Adrenal gland (tissue), 12 donors: ENCODE measurements around the gene PRKCB. TPM values are rescaled to one million over a fixed set of nuclear protein-coding genes. Genes with fewer than 3 reads are reported as not detected.
A peak's percentile ranks its signal among the peaks of the same experiment; 100 is the strongest.

Experiments used
- DNase-seq, 7 donors: peaks; one replicate each; pipeline ENCODE4 v3.0.0-alpha.2; 2019 to 2020
- H3K27ac ChIP-seq, 5 donors: fragments of 200-600 bp; sonication (generic) in 4 of 5; 1 replicate in 3 of 5; 2 replicates in 2 of 5; pipeline versions ENCODE4 v1.5.1 to v1.8.0; 2016 to 2020; ENCODE audit warnings: mild to moderate bottlenecking in 1 of 5
- H3K27me3 ChIP-seq: fragments of 200-600 bp; 2 replicates; pipeline ENCODE4 v1.8.0; 2021
- H3K36me3 ChIP-seq, 2 donors: fragments of 200-600 bp; replicated peaks in 1 of 2; 1 replicate in 1 of 2; 2 replicates in 1 of 2; pipeline versions ENCODE4 v1.5.1 to v1.8.0; 2018 to 2022
- H3K4me1 ChIP-seq, 2 donors: fragments of 200-600 bp; replicated peaks in 1 of 2; 1 replicate in 1 of 2; 2 replicates in 1 of 2; pipeline versions ENCODE4 v1.5.1 to v1.8.0; 2018 to 2021
- H3K4me3 ChIP-seq, 4 donors: fragments of 200-600 bp; sonication (generic) in 3 of 4; one replicate each; pipeline ENCODE4 v1.5.1; 2016 to 2018
- H3K9me3 ChIP-seq, 3 donors: fragments of 200-600 bp; sonication (generic) in 1 of 3; replicated peaks in 1 of 3; 1 replicate in 2 of 3; 2 replicates in 1 of 3; pipeline versions ENCODE4 v1.5.1 to v1.8.0; 2016 to 2021
- POLR2A ChIP-seq, 2 donors: fragments of 450-650 bp; IDR thresholded peaks; one replicate each; pipeline ENCODE4 v1.6.1; 2017; ENCODE audit warnings: antibody characterized with exemption in 2 of 2, mild to moderate bottlenecking in 2 of 2, moderate library complexity in 1 of 2
- WGBS, 4 donors: extraction: QIAGEN DNeasy Blood & Tissue Kit in 2 of 4; methylation state at CpG; one replicate each; pipeline versions ENCODE4 v1.1.5 to v1.1.7; 2013 to 2017; 5-methylcytosine and 5-hydroxymethylcytosine counted together
- intact Hi-C, 2 donors: fragments of 100-400 bp; cut with DNase I; formaldehyde crosslinking; loops; one replicate each; pipeline versions ENCODE4 v1.14.1 to v1.15.0; 2022 to 2023
- polyA plus RNA-seq, 3 donors: library from polyadenylated mRNA; stranded (reverse); fragments of 200-250 nt in 2 of 3; fragments of 350-450 nt in 1 of 3; fragmentation: Illumina TruSeq in 1 of 3; extraction: RNeasy Lipid Tissue Mini Kit (QIAGEN cat#74804) in 1 of 3; gene quantifications; one replicate each; pipeline ENCODE4 v1.2.3, GENCODE V29; 2013 to 2014
- total RNA-seq, 9 donors: library from RNA; depleted of rRNA in 4 of 9; stranded (reverse); fragments of >200 nt in 4 of 9; fragments of 120-200 nt in 1 of 9; fragmentation: NEBNext Ultra II Directional in 1 of 9; extraction: Animal tissue kit (Norgen Biotek cat#: 25700) in 1 of 9; gene quantifications; one replicate each; pipeline versions ENCODE4 v1.1.0 to v1.2.4, GENCODE V29; 2013 to 2023
- TF ChIP-seq, protein P1 (sequence below), 6 experiments: fragments of 450-650 bp in 4 of 6; fragments of 200-600 bp in 2 of 6; sonication (generic) in 1 of 6; IDR thresholded peaks; 1 replicate in 5 of 6; 2 replicates in 1 of 6; pipeline versions ENCODE4 v1.5.1 to v1.8.0; 2016 to 2021; ENCODE audit warnings: antibody characterized with exemption in 6 of 6, mild to moderate bottlenecking in 2 of 6, moderate library complexity in 1 of 6
- donor health status: healthy with polysubstance abuse.
- donor health status: Bipolar disorder and iron deficiency.
- donor health status: DM: yes; HTN: yes; CAD: no.
- donor health status: DM: no; HTN: no; CAD: no.
- donor health status: DM: no; HTN: no; CAD: no.
- donor health status: DM: yes; HTN: yes; CAD: no.

Gene PRKCB
- total and polyA plus RNA-seq, 12 donors, result 0.54 to 8.0 (median 3.0) TPM

DNA sequence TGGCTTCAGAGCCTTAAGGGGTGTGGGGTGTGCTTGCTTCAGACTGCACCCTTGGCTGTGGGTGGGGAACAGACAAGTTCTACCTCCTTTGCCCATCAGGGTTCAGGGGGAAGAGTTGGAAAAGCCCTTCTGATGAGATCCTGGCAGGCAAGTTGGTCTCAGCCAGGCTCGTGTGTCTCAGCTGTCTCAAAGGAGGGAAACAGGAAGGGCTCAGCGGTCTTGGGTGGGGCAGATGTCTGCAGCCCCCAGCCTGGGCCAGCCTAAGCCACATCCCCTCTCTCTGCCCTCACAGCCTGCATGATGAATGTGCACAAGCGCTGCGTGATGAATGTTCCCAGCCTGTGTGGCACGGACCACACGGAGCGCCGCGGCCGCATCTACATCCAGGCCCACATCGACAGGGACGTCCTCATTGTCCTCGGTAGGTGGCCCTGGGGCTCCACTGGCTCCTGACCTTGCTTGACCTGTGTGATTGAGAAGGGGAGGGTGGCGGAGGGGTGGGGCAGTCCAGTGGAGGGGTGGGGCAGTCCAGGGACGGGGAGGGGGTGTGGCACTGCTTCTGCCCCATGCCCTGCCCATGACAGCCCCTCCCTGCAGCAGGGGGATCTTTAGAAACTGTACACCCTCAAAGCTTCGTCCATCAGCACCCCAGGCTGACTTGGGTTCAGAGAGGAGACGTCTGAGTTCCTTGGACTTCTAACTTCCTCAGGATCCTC, 199.5 kb downstream of the PRKCB start:
- Histone ChIP-seq H3K27me3 (peaks cover 5% of the 10 kb centered on the region), H3K9me3 (no peaks in the 10 kb centered on the region), H3K4me3 (no peak overlapping the region), H3K4me1 (no peaks in the 10 kb centered on the region), H3K36me3 (no peaks in the 10 kb centered on the region), H3K27ac (no peak overlapping the region)
- intact Hi-C loops, result loop anchor here in 1 of 2 donors (5.0 to 10.0 kb wide), 2 partner anchors 228 to 300 kb away; no protein-coding TSS in a partner anchor
- no peak for TF ChIP-seq POLR2A (IDR thresholded peaks at IDR 0.05)
- TF ChIP-seq, protein P1, sequence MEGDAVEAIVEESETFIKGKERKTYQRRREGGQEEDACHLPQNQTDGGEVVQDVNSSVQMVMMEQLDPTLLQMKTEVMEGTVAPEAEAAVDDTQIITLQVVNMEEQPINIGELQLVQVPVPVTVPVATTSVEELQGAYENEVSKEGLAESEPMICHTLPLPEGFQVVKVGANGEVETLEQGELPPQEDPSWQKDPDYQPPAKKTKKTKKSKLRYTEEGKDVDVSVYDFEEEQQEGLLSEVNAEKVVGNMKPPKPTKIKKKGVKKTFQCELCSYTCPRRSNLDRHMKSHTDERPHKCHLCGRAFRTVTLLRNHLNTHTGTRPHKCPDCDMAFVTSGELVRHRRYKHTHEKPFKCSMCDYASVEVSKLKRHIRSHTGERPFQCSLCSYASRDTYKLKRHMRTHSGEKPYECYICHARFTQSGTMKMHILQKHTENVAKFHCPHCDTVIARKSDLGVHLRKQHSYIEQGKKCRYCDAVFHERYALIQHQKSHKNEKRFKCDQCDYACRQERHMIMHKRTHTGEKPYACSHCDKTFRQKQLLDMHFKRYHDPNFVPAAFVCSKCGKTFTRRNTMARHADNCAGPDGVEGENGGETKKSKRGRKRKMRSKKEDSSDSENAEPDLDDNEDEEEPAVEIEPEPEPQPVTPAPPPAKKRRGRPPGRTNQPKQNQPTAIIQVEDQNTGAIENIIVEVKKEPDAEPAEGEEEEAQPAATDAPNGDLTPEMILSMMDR (IDR thresholded peaks at IDR 0.05), result no peak
- DNase-seq, result peak in 1 of 7 donors; percentile 2
- WGBS, 4 donors, result 17 to 26% (median 21%) methylated on average over 3 to 17 of the region's 17 CpGs

DNA sequence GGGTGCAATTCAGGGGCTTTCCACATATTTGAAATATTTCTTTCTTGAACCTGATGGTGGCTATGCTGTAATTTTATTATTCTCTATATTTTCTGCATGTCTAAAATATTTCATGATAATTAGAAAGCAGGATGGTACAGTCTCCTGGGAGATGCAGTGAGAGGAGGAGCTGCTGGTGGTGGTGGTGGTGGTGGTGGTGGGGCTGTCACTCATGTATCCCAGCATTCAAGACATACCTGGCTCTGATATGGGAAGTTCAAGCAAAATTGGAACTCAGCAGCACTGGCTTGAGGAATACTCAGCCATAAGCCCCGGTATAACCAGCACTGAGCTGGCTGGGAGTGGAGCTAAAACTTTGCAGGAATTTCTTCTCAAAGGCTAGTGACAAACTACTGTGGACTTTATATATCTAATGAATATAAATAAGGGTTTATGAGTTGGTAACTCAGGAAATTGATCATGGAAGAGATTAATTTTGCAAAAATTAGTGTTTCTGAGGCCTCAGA, 200.3 kb downstream of the PRKCB start:
- Histone ChIP-seq H3K4me3 (no peak overlapping the region), H3K36me3 (no peaks in the 10 kb centered on the region), H3K27me3 (peaks cover 5% of the 10 kb centered on the region), H3K4me1 (no peaks in the 10 kb centered on the region), H3K27ac (no peak overlapping the region), H3K9me3 (no peaks in the 10 kb centered on the region)
- TF ChIP-seq POLR2A (IDR thresholded peaks at IDR 0.05), result no peak
- TF ChIP-seq, protein P1 (IDR thresholded peaks at IDR 0.05), result no peak
- intact Hi-C loops, result loop anchor here in 1 of 2 donors (5.0 to 10.0 kb wide), 2 partner anchors 229 to 301 kb away; no protein-coding TSS in a partner anchor
- DNase-seq, result no peak
- WGBS, 4 donors, result 25 to 56% (median 51%) methylated on average over 1 of the region's 1 CpG

DNA sequence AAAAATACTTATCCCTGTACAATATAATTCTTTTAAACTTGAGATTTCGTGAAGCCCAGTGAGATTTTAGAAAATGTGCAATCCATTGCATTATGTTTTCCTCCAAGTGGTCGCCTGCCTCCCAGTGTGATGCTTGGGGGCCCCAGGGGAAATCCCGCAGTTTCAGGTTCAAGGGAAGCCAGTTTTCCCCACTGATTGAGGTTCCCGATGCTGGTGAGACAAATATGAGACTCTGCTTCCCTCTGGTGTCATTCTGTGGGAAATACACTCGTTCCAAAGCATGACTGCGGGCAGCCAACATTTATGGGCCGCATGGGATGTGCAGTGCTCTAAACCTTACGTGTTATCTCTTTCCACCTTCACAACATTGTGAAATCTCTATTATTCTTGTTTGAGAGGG, 200.8 kb downstream of the PRKCB start:
- H3K27ac ChIP-seq, result no peak overlapping the region
- no peaks in the 10 kb centered on the region for H3K36me3 ChIP-seq
- peak in 6 of 7 donors; percentile 26 to 60 (median 34) for DNase-seq
- H3K27me3 ChIP-seq, result peaks cover 5% of the 10 kb centered on the region
- 7 to 11% (median 10%) methylated on average over 8 of the region's 8 CpGs for WGBS, 4 donors
- intact Hi-C loops, result loop anchor here in 1 of 2 donors (5.0 to 10.0 kb wide), 2 partner anchors 229 to 302 kb away; no protein-coding TSS in a partner anchor
- H3K4me1 ChIP-seq, result no peaks in the 10 kb centered on the region
- no peak overlapping the region for H3K4me3 ChIP-seq
- H3K9me3 ChIP-seq, result no peaks in the 10 kb centered on the region
- no peak for TF ChIP-seq POLR2A (IDR thresholded peaks at IDR 0.05)
- TF ChIP-seq, protein P1 (IDR thresholded peaks at IDR 0.05), result peak; percentile 41 to 74 (median 66)

DNA sequence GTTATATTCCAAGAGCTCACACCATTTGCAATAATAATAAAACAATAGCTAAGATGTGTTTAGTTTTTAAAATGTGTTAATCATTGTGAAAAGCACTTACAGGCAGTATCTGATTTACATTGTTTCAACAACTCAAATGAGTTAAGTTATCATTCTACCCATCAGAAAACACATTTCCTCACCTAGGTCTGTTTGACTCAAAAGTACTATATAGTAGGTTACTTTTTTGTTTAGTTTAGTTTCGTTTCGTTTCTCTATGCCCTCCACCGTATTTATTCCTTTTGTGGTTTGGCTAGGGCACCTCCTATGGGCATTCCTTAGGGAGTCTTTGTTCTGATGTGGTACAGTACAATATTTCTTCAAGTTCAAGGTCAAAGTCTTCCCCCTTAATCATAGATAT, 201.6 kb downstream of the PRKCB start:
- no peaks in the 10 kb centered on the region for H3K4me1 ChIP-seq
- no peaks in the 10 kb centered on the region for H3K9me3 ChIP-seq
- 62 to 76% (median 64%) methylated on average over 3 of the region's 3 CpGs for WGBS, 4 donors
- no peak for TF ChIP-seq POLR2A (IDR thresholded peaks at IDR 0.05)
- TF ChIP-seq, protein P1 (IDR thresholded peaks at IDR 0.05), result no peak
- H3K36me3 ChIP-seq, result no peaks in the 10 kb centered on the region
- no peak overlapping the region for H3K27ac ChIP-seq
- H3K27me3 ChIP-seq, result peaks cover 5% of the 10 kb centered on the region
- no peak for DNase-seq
- intact Hi-C loops, result loop anchor here in 1 of 2 donors (5.0 to 10.0 kb wide), 2 partner anchors 230 to 303 kb away; no protein-coding TSS in a partner anchor
- no peak overlapping the region for H3K4me3 ChIP-seq
